Activated B cell treated with CpG ODN at 0.5 μM for 24 hours (primary cell): Measurements from ENCODE around the gene P2RY6. TPM values are rescaled to one million over a fixed set of nuclear protein-coding genes. Genes with fewer than 3 reads are reported as not detected.

ENCODE experiments used
- ATAC-seq: fragments of 200-7000 bp; cut with Tn5 transposase; one replicate; pipeline ENCODE4 v1.10.0; 2021; ENCODE audit warnings: low read depth, mild to moderate bottlenecking, moderate library complexity
- CTCF ChIA-PET: fragments of 350-600 bp; sonication (Branson Sonifier 250); formaldehyde crosslinking; loops from one replicate; lab custom pipeline; 2021; ENCODE audit warnings: antibody characterized with exemption; lab: Charles Lee
- POLR2A ChIA-PET: fragments of 350-600 bp; sonication (Branson Sonifier 250); formaldehyde crosslinking; loops from one replicate; lab custom pipeline; 2021; ENCODE audit warnings: antibody characterized with exemption; lab: Charles Lee
- DNase-seq: peaks from one replicate; pipeline ENCODE4 v3.0.0; 2022
- H3K27ac Mint-ChIP-seq: one replicate; pipeline ENCODE4 v1.8.0; 2020; ENCODE audit warnings: mixed read lengths
- H3K27me3 Mint-ChIP-seq: one replicate; pipeline ENCODE4 v1.8.0; 2021; ENCODE audit warnings: mixed read lengths
- H3K36me3 Mint-ChIP-seq: one replicate; pipeline ENCODE4 v1.8.0; 2021; ENCODE audit warnings: low read depth, mixed read lengths
- H3K4me1 Mint-ChIP-seq: one replicate; pipeline ENCODE4 v1.8.0; 2021; ENCODE audit warnings: mixed read lengths
- H3K4me3 Mint-ChIP-seq: one replicate; pipeline ENCODE4 v1.8.0; 2020; ENCODE audit warnings: mild to moderate bottlenecking, mixed read lengths
- H3K9me3 Mint-ChIP-seq: one replicate; pipeline ENCODE4 v1.8.0; 2020; ENCODE audit warnings: mixed read lengths
- intact Hi-C: fragments of 100-400 bp; cut with micrococcal nuclease; formaldehyde crosslinking; loops from one replicate; pipeline ENCODE4 v1.15.1; 2024
- total RNA-seq: library from RNA; stranded (reverse); gene quantifications from 2 replicates; pipeline ENCODE4 v1.2.3, GENCODE V29; 2022
- TF ChIP-seq, protein P1 (sequence below): fragments of 200-600 bp; IDR thresholded peaks from one replicate; pipeline ENCODE4 v1.8.0; 2022; ENCODE audit warnings: antibody characterized with exemption, mild to moderate bottlenecking

The P2RY6 gene, protein sequence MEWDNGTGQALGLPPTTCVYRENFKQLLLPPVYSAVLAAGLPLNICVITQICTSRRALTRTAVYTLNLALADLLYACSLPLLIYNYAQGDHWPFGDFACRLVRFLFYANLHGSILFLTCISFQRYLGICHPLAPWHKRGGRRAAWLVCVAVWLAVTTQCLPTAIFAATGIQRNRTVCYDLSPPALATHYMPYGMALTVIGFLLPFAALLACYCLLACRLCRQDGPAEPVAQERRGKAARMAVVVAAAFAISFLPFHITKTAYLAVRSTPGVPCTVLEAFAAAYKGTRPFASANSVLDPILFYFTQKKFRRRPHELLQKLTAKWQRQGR
- 0.22 TPM in 1 of 2 replicates, not detected in the other for total RNA-seq

DNA sequence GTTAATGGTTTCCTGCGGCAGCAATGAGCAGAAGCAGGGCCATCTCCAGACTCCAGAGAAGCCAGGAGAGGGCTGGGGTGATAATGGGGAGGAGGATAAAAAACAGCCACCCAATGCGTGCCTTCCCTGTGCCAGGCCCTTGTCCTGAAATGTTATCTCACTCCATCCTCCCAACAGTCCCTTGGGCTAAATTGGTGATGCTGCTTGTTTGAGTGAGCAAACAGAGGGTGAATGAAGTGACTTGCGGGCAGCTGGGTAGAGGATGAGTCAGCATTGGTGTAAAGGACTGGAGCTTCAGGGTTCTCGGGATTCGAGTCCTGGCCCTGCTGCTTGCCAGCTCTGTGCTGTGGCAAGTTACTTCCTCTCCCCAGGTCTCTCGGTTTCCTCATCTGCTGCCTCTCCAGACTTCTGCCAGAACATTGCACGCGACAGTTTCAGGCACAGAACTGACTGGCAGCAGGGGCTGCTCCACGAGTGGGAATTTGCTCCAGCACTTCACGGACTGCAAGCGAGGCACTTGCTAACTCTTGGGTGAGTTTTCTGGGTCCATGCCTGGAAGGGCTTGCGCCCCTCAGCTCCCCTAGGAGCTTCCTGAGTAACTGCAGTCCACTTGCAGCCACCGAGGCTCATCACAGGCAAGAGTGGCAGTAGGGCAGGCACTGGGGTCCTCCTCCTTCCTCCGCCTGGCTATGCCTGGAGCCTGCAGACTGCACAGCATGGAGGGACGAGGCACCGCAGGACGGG is at the start of gene P2RY6:
Gene P2RY6, plus strand, starts transcription at position 403 of the 744 bp plus-strand sequence. CDS start 24,181 bp downstream, outside the sequence.
- Mint-ChIP-seq H3K27me3 (peaks cover 4% of the 10 kb centered on the region), H3K27ac (peak within 1 kb of the TSS; percentile 50), H3K9me3 (no peaks in the 10 kb centered on the region), H3K4me3 (no peak within 1 kb of the TSS), H3K36me3 (no peaks in the 10 kb centered on the region), H3K4me1 (peaks cover 20% of the 10 kb centered on the region)
- TF ChIP-seq, protein P1, sequence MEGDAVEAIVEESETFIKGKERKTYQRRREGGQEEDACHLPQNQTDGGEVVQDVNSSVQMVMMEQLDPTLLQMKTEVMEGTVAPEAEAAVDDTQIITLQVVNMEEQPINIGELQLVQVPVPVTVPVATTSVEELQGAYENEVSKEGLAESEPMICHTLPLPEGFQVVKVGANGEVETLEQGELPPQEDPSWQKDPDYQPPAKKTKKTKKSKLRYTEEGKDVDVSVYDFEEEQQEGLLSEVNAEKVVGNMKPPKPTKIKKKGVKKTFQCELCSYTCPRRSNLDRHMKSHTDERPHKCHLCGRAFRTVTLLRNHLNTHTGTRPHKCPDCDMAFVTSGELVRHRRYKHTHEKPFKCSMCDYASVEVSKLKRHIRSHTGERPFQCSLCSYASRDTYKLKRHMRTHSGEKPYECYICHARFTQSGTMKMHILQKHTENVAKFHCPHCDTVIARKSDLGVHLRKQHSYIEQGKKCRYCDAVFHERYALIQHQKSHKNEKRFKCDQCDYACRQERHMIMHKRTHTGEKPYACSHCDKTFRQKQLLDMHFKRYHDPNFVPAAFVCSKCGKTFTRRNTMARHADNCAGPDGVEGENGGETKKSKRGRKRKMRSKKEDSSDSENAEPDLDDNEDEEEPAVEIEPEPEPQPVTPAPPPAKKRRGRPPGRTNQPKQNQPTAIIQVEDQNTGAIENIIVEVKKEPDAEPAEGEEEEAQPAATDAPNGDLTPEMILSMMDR: no peak
- ATAC-seq: peak; percentile 25
- DNase-seq: no peak
- ChIA-PET POLR2A (interaction anchor here (0.6 to 1.1 kb wide), 2 partner anchors 7 to 130 kb away, joined by 3 to 4 read pairs; no protein-coding TSS in a partner anchor), CTCF (no interaction called here)
- intact Hi-C loops: loop anchor here (2.0 kb wide), 1 partner anchor 17 kb away; no protein-coding TSS in a partner anchor

DNA sequence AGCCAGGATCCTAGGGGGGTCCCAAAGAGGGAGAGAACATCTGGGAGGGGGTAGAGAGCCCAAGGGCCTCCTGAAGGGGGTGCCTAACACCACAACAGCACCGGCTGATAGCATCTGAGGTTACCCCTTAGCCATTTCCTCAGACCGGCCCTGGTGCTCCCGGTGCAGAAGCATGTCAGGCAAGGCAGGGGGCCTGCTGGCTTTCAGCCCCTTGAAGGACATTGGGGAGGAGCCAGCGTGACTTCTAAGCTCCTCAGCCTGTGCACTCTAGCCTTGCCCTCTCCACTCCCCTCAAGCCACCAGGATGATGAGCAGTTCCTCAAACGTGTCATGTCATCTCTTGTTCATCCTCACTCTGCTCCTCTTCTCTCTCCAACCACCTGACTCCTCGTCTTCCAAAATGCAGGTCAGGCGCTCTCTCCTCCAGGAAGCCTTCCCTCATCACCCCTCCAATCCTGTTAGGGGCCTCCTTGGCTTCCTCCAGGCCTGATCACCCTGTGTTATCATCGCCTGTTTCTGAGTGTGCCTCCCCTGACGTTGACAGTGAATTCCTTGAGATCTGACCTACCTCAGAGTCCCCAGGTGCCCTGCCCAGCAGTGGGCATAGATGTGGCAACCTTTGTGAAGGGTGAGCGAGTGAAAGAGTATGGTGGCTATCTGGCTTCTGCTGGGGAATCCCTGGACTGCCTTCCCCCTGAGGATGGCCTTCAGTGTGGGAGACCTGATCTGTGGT is 48.0 kb upstream of the P2RY6 start:
- no peaks in the 10 kb centered on the region for H3K9me3 Mint-ChIP-seq
- POLR2A ChIA-PET: no interaction called here

DNA sequence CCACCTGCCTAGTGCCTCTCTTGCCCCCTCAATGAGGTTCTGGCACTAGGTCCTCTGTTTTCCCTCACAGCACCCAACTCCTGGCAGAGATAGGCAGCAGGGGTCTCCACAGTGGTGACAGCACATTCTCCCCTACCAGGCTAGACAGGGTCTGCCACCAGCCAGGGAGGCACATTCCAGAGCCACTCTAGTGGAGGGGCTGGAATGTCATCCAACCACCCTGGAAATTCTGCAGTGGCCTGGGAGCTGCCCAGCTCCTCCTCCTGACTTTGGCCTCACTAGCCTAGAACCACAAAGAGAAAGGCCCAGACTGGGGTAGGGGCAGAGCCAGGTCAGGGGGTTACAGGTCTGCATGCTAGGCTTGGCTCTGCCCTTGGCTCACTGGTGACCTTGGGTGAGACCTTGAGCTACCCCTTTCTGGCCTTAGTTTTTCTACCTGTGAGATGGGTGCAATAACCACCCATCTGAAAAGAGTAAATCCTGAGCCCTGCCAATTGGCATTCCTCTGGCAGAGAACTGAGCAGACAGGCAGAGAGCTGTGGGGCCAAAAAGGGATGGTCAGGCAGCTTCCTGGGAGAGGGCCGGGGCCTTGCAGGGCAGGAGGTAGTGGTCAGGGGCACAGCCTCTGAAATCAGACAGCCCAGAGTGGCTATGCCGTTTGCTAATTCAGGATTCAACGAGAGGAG is 47.0 kb upstream of the P2RY6 start:
- Mint-ChIP-seq H3K36me3 (no peaks in the 10 kb centered on the region), H3K4me3 (no peak overlapping the region), H3K9me3 (no peaks in the 10 kb centered on the region), H3K4me1 (no peaks in the 10 kb centered on the region), H3K27ac (no peak overlapping the region), H3K27me3 (peaks cover 2% of the 10 kb centered on the region)
- DNase-seq (no peak), ATAC-seq (no peak)
- ChIA-PET CTCF (no interaction called here), POLR2A (no interaction called here)
- TF ChIP-seq, protein P1: no peak
- intact Hi-C loops: no loop called here

More for the DNA sequence above, 48.0 kb upstream of the P2RY6 start:
- TF ChIP-seq, protein P1: no peak
- Mint-ChIP-seq H3K27me3 (peaks cover 9% of the 10 kb centered on the region), H3K4me1 (peaks cover under 1% of the 10 kb centered on the region), H3K4me3 (no peak overlapping the region), H3K36me3 (no peaks in the 10 kb centered on the region), H3K27ac (no peak overlapping the region)
- ATAC-seq: no peak
- intact Hi-C loops: no loop called here
- DNase-seq: no peak
- CTCF ChIA-PET: no interaction called here

DNA sequence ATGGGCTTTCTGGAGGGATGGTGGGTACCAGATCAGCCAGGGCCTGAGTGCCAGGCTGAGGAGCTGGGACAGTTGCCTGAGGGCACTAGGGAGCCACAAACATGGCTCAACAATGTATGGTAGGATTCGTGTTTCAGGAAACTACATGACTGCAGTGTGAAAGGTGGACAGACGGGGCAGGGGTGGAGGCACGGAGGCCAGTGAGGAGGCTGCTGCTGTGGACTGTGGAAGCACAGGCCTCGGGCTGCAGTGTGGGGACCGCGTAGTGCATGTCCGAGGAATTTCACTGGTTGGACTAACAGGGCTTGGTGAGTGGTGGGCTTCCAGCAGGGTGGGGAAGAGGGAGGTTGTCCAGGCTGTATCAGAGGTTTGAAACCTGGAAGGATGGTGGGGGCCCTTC is 46.3 kb upstream of the P2RY6 start:
- no peak for ATAC-seq
- no peak for DNase-seq
- POLR2A ChIA-PET: no interaction called here
- Mint-ChIP-seq H3K9me3 (no peaks in the 10 kb centered on the region), H3K27me3 (no peaks in the 10 kb centered on the region), H3K4me3 (no peak overlapping the region), H3K4me1 (no peaks in the 10 kb centered on the region), H3K27ac (no peak overlapping the region), H3K36me3 (no peaks in the 10 kb centered on the region)
- intact Hi-C loops: no loop called here
- TF ChIP-seq, protein P1: no peak
- CTCF ChIA-PET: interaction anchor here (0.6 kb wide), 1 partner anchor 394 kb away, joined by 4 read pairs; no protein-coding TSS in a partner anchor
